Coronary artery (tissue), 2 donors: ENCODE data around the gene EMX1.

ENCODE experiments used
- DNase-seq: peaks from one replicate; pipeline ENCODE4 v3.0.0-alpha.2; 2017; ENCODE audit warnings: low spot score
- H3K27ac ChIP-seq, 2 donors: fragments of 200-600 bp; sonication (generic); one replicate each; pipeline ENCODE4 v1.5.1; 2016 to 2019
- H3K4me3 ChIP-seq: fragments of 200-600 bp; sonication (generic); 2 replicates; pipeline ENCODE4 v1.5.1; 2016; ENCODE audit warnings: mild to moderate bottlenecking, moderate library complexity
- TF ChIP-seq, protein P1 (sequence below): fragments of 200-600 bp; sonication (generic); IDR thresholded peaks from one replicate; pipeline ENCODE4 v1.5.1; 2019; ENCODE audit warnings: antibody characterized with exemption

The EMX1 gene

DNA sequence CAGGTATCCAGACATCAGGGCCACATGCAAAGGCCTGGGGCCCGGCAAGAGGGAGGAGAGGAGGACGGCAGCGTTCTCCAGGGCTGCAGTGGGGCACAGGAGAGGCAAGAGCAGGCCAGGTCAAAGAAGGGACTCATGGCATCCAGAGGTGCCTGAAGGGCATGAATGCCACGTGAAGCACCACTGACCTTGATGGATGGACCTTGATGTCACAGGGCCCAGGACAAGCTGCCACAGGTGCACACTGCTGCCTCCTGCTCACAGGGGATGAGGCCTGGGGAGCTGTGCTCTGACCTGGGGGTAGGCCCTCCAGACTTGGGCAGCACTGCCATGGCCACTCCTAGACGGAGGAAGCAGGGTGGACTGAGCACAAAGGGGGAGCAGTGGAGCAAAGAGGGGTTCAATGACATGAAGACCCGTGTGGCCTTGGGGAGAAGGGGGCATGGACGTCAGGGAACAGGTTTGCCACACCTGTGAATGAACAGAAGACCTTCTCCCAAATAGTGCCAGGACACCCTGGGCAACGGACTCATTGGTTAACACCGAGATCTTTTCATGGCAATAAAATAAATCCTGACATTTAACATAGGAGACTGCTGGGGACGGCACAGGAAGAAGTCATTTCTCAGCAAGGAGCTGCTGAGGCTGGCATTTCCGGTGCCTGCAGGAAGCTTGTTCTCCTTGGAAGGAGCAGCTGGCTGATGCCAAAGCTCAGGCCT lies 65.6 kb downstream of the EMX1 start:
- TF ChIP-seq, protein P1, sequence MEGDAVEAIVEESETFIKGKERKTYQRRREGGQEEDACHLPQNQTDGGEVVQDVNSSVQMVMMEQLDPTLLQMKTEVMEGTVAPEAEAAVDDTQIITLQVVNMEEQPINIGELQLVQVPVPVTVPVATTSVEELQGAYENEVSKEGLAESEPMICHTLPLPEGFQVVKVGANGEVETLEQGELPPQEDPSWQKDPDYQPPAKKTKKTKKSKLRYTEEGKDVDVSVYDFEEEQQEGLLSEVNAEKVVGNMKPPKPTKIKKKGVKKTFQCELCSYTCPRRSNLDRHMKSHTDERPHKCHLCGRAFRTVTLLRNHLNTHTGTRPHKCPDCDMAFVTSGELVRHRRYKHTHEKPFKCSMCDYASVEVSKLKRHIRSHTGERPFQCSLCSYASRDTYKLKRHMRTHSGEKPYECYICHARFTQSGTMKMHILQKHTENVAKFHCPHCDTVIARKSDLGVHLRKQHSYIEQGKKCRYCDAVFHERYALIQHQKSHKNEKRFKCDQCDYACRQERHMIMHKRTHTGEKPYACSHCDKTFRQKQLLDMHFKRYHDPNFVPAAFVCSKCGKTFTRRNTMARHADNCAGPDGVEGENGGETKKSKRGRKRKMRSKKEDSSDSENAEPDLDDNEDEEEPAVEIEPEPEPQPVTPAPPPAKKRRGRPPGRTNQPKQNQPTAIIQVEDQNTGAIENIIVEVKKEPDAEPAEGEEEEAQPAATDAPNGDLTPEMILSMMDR, result no peak
- H3K4me3 ChIP-seq, result no peak overlapping the region
- no peak overlapping the region for H3K27ac ChIP-seq
- no peak for DNase-seq

DNA sequence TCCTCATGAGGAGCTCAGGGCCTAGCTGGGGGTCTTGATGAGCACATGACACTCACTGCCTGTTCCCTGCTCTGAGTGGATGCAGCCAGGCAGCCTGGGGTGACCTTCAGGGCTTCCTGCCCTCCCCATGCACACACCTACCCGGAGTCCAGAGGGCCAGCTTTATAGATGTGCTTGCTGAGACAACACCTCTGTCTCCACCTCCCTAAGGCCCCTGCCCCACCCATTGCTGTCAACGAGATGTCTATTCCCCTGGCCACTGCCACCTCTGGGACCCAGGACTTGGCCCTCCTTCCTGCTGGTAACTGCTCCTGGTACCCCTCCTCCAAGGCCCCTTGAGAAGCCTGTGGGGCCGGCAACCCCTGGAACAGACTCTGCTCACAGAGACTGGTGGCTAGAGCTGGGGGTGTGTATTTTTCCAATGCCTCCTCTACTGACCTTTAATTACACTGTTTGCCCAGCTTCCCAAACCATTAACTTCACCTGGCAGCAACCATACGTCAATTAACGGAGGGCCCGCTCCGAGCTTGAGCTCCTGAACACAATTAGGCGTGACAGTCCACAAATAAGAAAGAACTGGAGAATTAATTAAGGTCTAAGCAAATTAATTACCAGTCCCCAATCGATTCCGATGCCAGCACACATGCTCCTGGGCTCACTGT lies 66.3 kb downstream of the EMX1 start:
- H3K4me3 ChIP-seq, result no peak overlapping the region
- no peak for DNase-seq
- TF ChIP-seq, protein P1, result no peak
- H3K27ac ChIP-seq, result peak overlapping the region in 1 of 2 donors; percentile 46

DNA sequence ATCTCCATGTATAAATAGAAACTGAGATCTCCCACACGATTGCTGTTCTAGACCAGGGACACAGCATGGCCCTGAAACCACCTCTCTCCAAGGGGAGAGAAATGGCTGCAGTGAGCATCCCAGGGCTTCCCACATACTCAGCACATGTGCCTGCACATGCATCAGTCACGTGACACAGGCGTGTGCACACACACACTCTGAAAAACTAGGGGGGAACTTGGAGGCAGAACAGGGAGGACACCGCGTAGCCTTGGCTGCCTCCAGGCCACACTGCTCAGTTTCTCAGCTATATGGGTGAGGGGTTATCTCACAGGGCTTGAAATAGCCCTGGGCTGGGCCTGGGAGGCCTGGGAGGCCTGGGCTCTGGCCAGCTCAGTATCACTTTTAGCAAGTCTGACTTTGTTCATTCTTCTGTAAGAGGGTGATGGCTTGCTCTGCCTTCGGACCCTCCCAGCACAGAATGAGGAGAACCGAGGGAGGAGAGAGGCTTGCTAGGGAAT lies 66.9 kb downstream of the EMX1 start:
- no peak for DNase-seq
- H3K4me3 ChIP-seq, result no peak overlapping the region
- TF ChIP-seq, protein P1, result no peak
- H3K27ac ChIP-seq, result peak overlapping the region in 1 of 2 donors; percentile 46
